Lung (tissue), 12 donors: ENCODE results near the gene SULF2. TPM values are rescaled to one million over a fixed set of nuclear protein-coding genes. Genes with fewer than 3 reads are reported as not detected.

Source experiments
- ATAC-seq: fragments of 200-7000 bp; cut with Tn5 transposase; one replicate; pipeline ENCODE4 v1.9.1; 2020; ENCODE audit warnings: moderate number of reproducible peaks; ENCODE audit not compliant: insufficient read depth, low FRiP score
- DNase-seq, 3 donors: peaks; one replicate each; pipeline ENCODE4 v3.0.0-alpha.2; 2013 to 2017
- H3K27ac ChIP-seq, 2 donors: one replicate each; pipeline ENCODE4 v1.5.1; 2013; ENCODE audit warnings: mild to moderate bottlenecking in 2 of 2, moderate library complexity in 2 of 2, control low read depth in 1 of 2, inconsistent platforms in 1 of 2, low read depth in 1 of 2, low read length in 1 of 2
- H3K27me3 ChIP-seq, 3 donors: one replicate each; pipeline ENCODE4 v1.5.1; 2013; ENCODE audit warnings: low read length in 2 of 3; ENCODE audit not compliant: control insufficient read depth in 3 of 3, insufficient read depth in 3 of 3
- H3K36me3 ChIP-seq, 4 donors: one replicate each; pipeline ENCODE4 v1.5.1; 2013; ENCODE audit warnings: low read length in 4 of 4, mild to moderate bottlenecking in 1 of 4, moderate library complexity in 1 of 4; ENCODE audit not compliant: control insufficient read depth in 4 of 4, insufficient read depth in 4 of 4
- H3K4me1 ChIP-seq, 5 donors: one replicate each; pipeline ENCODE4 v1.5.1; 2013; ENCODE audit warnings: low read length in 5 of 5, mild to moderate bottlenecking in 2 of 5, moderate library complexity in 1 of 5; ENCODE audit not compliant: control insufficient read depth in 5 of 5, insufficient read depth in 5 of 5
- H3K4me3 ChIP-seq: one replicate; pipeline ENCODE4 v1.5.1; 2013; ENCODE audit warnings: mild to moderate bottlenecking, control low read depth, moderate library complexity
- H3K9ac ChIP-seq, 2 donors: one replicate each; pipeline ENCODE4 v1.5.1; 2013; ENCODE audit warnings: low read length in 2 of 2, control low read depth in 1 of 2; ENCODE audit not compliant: insufficient read depth in 1 of 2
- H3K9me3 ChIP-seq, 4 donors: one replicate each; pipeline ENCODE4 v1.5.1; 2013; ENCODE audit warnings: low read length in 3 of 4, mild to moderate bottlenecking in 1 of 4, moderate library complexity in 1 of 4; ENCODE audit not compliant: control insufficient read depth in 4 of 4, insufficient read depth in 3 of 4
- CTCF ChIP-seq: IDR thresholded peaks from 2 replicates; pipeline ENCODE4 v1.5.1; 2012; ENCODE audit warnings: mild to moderate bottlenecking; ENCODE audit errors: control extremely low read depth, extremely low read depth
- WGBS, 2 donors: extraction: QIAGEN DNeasy Blood & Tissue Kit; methylation state at CpG; one replicate each; pipeline ENCODE4 v1.1.7; 2013; 5-methylcytosine and 5-hydroxymethylcytosine counted together
- polyA plus RNA-seq, 2 donors: library from polyadenylated mRNA; stranded (reverse); fragments of 200-250 nt; gene quantifications; one replicate each; pipeline ENCODE4 v1.2.1, GENCODE V29; 2013
- total RNA-seq, 2 donors: library from RNA; depleted of rRNA in 1 of 2; stranded (reverse); fragments of >200 nt in 1 of 2; gene quantifications; one replicate each; pipeline ENCODE4 v1.2.1, GENCODE V29; 2014 to 2021
- donor health status: control.
- donor health status: control.
- donor health status: Bipolar disorder and iron deficiency.
- donor health status: healthy.
- donor health status: DM: yes; HTN: yes; CAD: no.

SULF2 gene
- total and polyA plus RNA-seq, 4 donors: 17.7 to 42.4 (median 23.6) TPM

GRCh38 chr20:47656318-47656717, 129.0 kb downstream of the SULF2 start:
- no peaks in the 10 kb centered on the region for H3K4me1 ChIP-seq
- ATAC-seq: no peak
- peaks cover 14 to 42% (median 26%) of the 10 kb centered on the region in 4 donors for H3K36me3 ChIP-seq
- H3K4me3 ChIP-seq: no peak overlapping the region
- no peak overlapping the region for H3K9ac ChIP-seq
- no peak for DNase-seq
- H3K9me3 ChIP-seq: no peaks in the 10 kb centered on the region
- H3K27me3 ChIP-seq: no peaks in the 10 kb centered on the region
- TF ChIP-seq CTCF: no peak
- no peak overlapping the region for H3K27ac ChIP-seq
- 36 to 68% methylated on average over 2 of the region's 2 CpGs for WGBS, 2 donors

- Histone ChIP-seq H3K9ac (no peak overlapping the region), H3K27me3 (no peaks in the 10 kb centered on the region), H3K36me3 (peaks cover 14 to 47% (median 28%) of the 10 kb centered on the region in 4 donors), H3K27ac (no peak overlapping the region), H3K4me3 (no peak overlapping the region), H3K9me3 (no peaks in the 10 kb centered on the region), H3K4me1 (no peaks in the 10 kb centered on the region)
- no peak for TF ChIP-seq CTCF
- DNase-seq: no peak
- ATAC-seq: no peak
Measured at GRCh38 chr20:47655635-47656034, 129.6 kb downstream of the SULF2 start.

GRCh38 chr20:47654370-47654769, 130.9 kb downstream of the SULF2 start:
- Histone ChIP-seq H3K27ac (no peak overlapping the region), H3K4me1 (no peaks in the 10 kb centered on the region), H3K9ac (no peak overlapping the region), H3K36me3 (peaks cover 14 to 53% (median 33%) of the 10 kb centered on the region in 4 donors), H3K9me3 (no peaks in the 10 kb centered on the region), H3K27me3 (no peaks in the 10 kb centered on the region), H3K4me3 (no peak overlapping the region)
- TF ChIP-seq CTCF: no peak
- 93 to 98% methylated on average over 1 of the region's 1 CpG for WGBS, 2 donors
- ATAC-seq (no peak), DNase-seq (no peak)

- Histone ChIP-seq H3K27ac (no peak overlapping the region), H3K36me3 (peaks cover 15 to 58% (median 36%) of the 10 kb centered on the region in 4 donors), H3K9ac (no peak overlapping the region), H3K4me1 (no peaks in the 10 kb centered on the region), H3K9me3 (no peaks in the 10 kb centered on the region), H3K4me3 (no peak overlapping the region), H3K27me3 (no peaks in the 10 kb centered on the region)
- no peak for TF ChIP-seq CTCF
- DNase-seq (no peak), ATAC-seq (no peak)
- 61 to 65% methylated on average over 2 of the region's 2 CpGs for WGBS, 2 donors
Measured at GRCh38 chr20:47653869-47654268, 131.4 kb downstream of the SULF2 start.
